Endothelial cell of umbilical vein (primary cell): ENCODE data around the gene SH3RF1.

Experiments
- CTCF ChIP-seq, 2 donors: IDR thresholded peaks; 1 replicate in 1 of 2; 2 replicates in 1 of 2; pipeline ENCODE4 v1.5.1; 2011; ENCODE audit warnings: low read length in 2 of 2, mild to moderate bottlenecking in 2 of 2, moderate library complexity in 2 of 2, control low read depth in 1 of 2, inconsistent platforms in 1 of 2, low read depth in 1 of 2; ENCODE audit not compliant: insufficient read depth in 1 of 2; ENCODE audit errors: extremely low read depth in 1 of 2
- POLR2A ChIP-seq: IDR thresholded peaks from 2 replicates; pipeline ENCODE4 v1.6.1; 2012; ENCODE audit warnings: low read depth, mild to moderate bottlenecking, control low read depth, low read length
- POLR2AphosphoS5 ChIP-seq: IDR thresholded peaks from 2 replicates; pipeline ENCODE4 v1.6.1; 2012; ENCODE audit warnings: low read depth, mild to moderate bottlenecking, control low read depth, low read length, moderate library complexity; ENCODE audit not compliant: insufficient read depth

- TF ChIP-seq CTCF (IDR thresholded peaks at IDR 0.05; ENCODE audit: extremely low read depth in 1 of 2, insufficient read depth in 1 of 2, low read depth in 1 of 2, low read length in 2 of 2) (peak; percentile 43 to 52), POLR2AphosphoS5 (peak; percentile 53), POLR2A (no peak)
Measured at GRCh38 chr4:169115897-169116254, 154.9 kb downstream of the SH3RF1 start.
